Fibroblast of skin of right quadriceps (primary cell): ENCODE data around the gene GATC.
A peak's percentile ranks its signal among the peaks of the same experiment; 100 is the strongest.
"Not testable (repeated sequence)": the region's sequence is repeated elsewhere in the genome, so short reads cannot be mapped to it uniquely, and the experiment has no call there.

Experiments
- DNase-seq: peaks from one replicate; pipeline ENCODE4 v3.0.0-alpha.2; 2013

GATC gene

GRCh38 chr12:120437735-120438494 lies 8.3 kb upstream of the GATC start, which contains the start of gene COX6A1:
TSS of gene COX6A1 (plus strand) at chr12:120438113. CDS start at chr12:120438127, 14 bp downstream.
- DNase-seq = peak; percentile 95

GRCh38 chr12:120438495-120439198 lies 7.6 kb upstream of the GATC start:
- no peak for DNase-seq

- DNase-seq = peak; percentile 60
Measured at GRCh38 chr12:120439646-120440247, 6.5 kb upstream of the GATC start.

DNA sequence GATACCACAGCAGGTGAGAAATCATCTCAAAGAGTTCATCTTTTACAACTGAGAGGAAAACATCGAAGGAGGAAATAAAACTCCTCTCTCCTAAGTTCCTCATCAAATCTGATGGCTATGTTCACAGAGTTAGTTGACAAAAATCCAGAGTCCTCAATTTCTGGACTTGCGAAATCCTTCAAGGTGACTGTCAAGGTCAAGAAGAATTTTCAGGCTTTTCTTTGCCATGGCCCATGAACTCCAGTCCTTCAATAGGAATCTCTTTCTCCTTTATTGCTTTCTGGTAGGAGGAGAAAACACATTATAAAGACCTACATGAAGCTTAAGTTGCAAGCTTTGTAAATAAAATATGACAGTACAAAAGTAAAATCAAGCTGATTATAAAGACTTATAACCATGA lies 1.6 kb upstream of the GATC start:
- no peak for DNase-seq

- DNase-seq = not testable (repeated sequence)
Measured at GRCh38 chr12:120446844-120447178, 567 bp downstream of the GATC start.

DNA sequence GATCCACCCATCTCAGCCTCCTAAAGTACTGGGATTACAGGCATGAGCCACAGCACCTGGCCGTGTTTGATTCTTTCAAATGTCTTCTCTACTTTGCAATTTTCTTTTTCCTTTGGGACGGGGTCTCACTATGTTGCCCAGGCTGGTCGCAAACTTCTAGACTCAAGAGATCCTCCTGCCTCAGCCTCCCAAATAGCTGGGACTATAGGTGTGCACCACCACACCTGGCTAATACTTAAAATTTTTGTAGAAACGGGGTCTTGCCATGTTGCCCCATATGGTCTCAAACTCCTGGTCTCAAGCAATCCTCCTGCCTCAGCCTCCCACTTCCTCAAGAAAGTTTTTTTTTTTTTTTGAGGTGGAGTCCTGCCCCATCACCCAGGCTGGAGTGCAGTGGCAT lies 1.7 kb downstream of the GATC start:
- DNase-seq = no peak

DNA sequence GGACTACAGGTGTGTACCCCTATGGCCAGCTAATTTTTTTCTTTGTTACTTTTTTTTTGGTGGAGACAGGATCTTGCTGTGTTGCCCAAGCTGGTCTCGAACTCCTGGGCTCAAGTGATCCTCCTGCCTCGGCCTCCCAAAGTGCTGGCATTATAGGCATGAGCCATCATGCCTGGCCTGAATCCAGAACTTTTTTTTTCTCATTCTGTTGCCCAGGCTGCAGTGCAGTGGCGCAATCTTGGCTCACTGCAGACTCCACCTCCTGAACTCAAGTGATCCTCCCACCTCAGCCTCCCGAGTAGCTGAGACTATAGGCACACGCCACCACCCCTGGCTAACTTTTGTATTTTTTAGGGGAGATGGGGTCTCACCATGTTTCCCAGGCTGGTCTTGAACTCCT lies 6.3 kb downstream of the GATC start:
- peak; percentile 22 for DNase-seq

DNA sequence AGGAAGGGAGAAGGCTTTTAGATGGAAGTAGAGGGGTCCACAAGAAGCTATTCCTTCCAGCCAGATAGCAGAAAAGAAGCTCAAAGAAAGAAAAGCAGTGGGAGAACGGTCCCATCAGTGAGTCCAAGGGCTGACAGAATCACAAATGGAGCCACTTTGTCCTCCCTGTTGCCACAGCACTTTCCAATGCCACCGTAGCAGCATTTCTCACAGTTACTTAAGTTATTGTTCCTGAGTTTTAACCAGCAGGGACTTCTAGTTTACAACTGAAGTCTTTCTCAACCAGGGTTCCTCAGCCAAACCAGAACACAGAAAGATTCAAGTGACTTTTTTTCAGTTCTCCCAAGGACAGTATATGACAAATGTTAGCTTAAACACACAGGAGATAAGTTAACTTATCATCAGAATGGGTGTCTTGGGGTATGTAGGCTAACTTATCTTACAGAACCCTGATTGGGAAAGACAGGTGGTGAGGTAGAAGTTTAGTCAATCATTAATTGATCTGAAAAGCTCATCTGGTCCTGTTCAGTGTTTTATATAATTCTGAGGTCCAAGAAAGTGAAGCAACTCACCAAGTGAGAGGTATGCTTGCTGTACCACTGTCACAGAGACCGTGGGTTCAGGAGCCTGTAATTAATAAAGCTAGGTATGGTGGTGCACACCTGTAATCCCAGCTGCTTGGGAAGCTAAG lies 7.0 kb downstream of the GATC start:
- DNase-seq = no peak

DNA sequence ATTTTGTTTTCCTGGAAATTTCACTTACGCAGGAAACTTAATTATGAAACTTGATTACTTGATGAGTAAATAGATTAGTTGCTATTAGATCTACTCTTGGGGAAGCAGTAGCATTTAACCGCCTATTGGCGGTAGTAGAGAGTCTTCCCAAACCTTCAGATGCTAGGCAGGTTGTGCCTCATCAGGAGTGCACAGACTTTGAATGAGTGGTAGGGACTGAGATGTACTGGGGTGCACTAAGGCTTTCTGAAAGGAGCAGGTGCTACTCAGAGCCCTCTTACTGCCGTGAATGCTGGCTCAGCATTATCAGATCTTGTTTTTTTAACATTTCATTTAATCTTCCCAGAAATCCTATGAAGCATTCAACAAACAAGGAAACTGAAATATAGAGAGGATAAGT lies 7.7 kb downstream of the GATC start:
- DNase-seq = peak; percentile 15

- no peak for DNase-seq
Measured at GRCh38 chr12:120455302-120455701, 9.1 kb downstream of the GATC start.

- no peak for DNase-seq
Measured at GRCh38 chr12:120457133-120457532, 10.9 kb downstream of the GATC start.

- DNase-seq = no peak
Measured at GRCh38 chr12:120460157-120460556, 13.9 kb downstream of the GATC start.

GRCh38 chr12:120462099-120462640 lies 15.9 kb downstream of the GATC start:
- no peak for DNase-seq

- DNase-seq = no peak
Measured at GRCh38 chr12:120463712-120464111, 17.5 kb downstream of the GATC start.

DNA sequence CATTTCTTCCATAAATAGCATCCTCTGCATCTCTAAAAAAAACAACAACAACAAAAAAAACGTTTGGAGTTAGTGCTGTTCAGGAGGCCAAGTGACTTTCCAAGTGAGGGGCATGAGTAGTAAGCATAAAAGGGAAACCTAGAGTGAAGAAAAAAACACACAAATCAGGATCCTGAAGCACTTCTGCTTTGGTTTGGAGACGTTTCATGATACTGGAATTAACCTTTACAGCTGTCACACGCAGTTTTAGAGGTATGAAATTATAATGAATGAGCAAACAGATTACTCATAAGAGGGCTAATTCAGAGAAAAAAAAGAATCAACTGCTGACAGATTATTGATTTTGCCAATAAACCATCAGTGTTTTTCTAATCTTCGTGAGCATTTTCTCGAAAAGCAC lies 19.5 kb downstream of the GATC start:
- DNase-seq = no peak

GRCh38 chr12:120466560-120467315 lies 20.5 kb downstream of the GATC start:
- DNase-seq = peak; percentile 41

DNA sequence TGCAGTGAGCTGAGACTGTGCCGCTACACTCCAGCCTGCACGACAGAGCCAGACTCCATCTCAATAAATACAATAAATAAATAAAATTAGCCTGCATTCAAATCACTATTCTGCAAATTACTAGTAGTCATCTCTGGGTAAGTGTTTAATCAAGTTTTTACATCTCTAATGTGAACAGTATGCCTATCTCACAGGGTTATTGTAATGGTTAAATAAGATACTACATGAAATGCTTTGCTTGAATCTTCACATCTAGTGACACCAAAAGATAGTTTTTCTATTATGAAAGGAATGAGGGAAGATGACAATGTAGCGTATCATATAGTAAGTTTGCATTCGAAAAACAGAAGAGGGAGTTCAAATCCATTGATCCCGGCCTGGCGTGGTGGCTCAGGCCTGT lies 21.2 kb downstream of the GATC start:
- no peak for DNase-seq

- peak; percentile 17 for DNase-seq
Measured at GRCh38 chr12:120468325-120468820, 22.1 kb downstream of the GATC start.

- DNase-seq = no peak
Measured at GRCh38 chr12:120468821-120469449, 22.7 kb downstream of the GATC start.

DNA sequence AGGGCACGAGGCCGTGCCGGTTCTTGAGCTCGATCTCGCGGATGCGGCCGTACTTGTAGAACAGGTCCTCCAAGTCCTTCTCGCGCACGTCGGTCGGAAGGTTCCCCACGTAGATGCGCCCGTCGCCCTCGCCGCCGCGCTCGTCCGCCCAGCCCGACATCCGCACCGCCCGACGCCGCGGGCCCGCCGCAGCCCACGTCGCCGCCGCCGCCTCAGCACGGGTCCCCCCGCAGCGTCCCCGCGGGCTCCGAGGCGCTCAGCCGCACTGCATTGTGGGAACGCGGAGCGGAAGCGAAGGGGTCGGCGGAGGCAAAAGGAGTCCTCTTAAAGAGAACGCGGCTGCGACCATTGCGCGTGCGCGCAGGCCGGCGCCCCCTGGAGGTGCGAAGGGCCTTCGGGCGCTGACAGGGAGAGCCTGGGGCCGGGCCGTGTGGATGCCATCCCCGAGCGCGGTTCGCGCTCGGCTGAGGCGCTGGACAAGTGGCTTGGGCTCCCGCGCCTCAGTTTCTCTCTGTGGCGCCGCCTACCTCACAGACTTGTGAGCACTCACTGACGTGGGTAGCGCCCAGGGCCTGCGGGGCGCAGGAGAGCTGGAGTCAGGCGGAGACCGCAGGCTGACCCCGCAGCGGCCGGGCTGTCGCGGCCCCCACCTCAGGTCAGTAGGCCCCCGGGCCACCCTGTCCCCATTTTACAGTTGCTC lies 23.4 kb downstream of the GATC start, which contains the start of gene SRSF9:
SRSF9 (minus strand) TSS at position 299 of the 700 bp plus-strand sequence; CDS start at position 160, 139 bp downstream.
- DNase-seq = peak; percentile 97
